ENCODE data around the gene DBT. TPM values are rescaled to one million over a fixed set of nuclear protein-coding genes. Genes with fewer than 3 reads are reported as not detected.

Gene DBT
- total RNA-seq, 2 experiments from 2014 or later = 3.3 to 11.4 TPM

GRCh38 chr1:100222428-100222827 is 27.2 kb downstream of the DBT start:
- no peaks in the 10 kb centered on the region for H3K9me2 ChIP-seq (ENCODE audit: insufficient read depth, low read length)
- no peaks in the 10 kb centered on the region for H3K9me3 ChIP-seq (ENCODE audit: low read length)
- H3K4me3 ChIP-seq (ENCODE audit: low read depth, low read length, poor library complexity, severe bottlenecking) = no peak overlapping the region
- no peak overlapping the region for H3K4me2 ChIP-seq (ENCODE audit: low read length)
- DNase-seq (ENCODE audit: low spot score) = no peak
- no peak for TF ChIP-seq CTCF (conservative IDR thresholded peaks at IDR 0.05; ENCODE audit: low read length)
- no peak for TF ChIP-seq EZH2phosphoT487 (IDR thresholded peaks at IDR 0.05; ENCODE audit: borderline replicate concordance, low read depth, low read length)
- ChIA-PET POLR2A (interaction anchor here (0.9 to 1.8 kb wide), 4 partner anchors 10 to 89 kb away, joined by 3 to 5 read pairs (median 3); partner anchors contain the start of genes SASS6 and TRMT13), CTCF (ENCODE audit: unreplicated experiment) (no interaction called here)
- intact Hi-C loops (cut with micrococcal nuclease; ENCODE audit: unreplicated experiment) = no loop called here
- H3K4me1 ChIP-seq (ENCODE audit: insufficient read depth, low read length, poor library complexity, severe bottlenecking) = no peaks in the 10 kb centered on the region
- no TSS peak for BruUV-seq (replicated peaks)
- H3K27ac ChIP-seq (ENCODE audit: low read depth, low read length, poor library complexity, severe bottlenecking) = no peak overlapping the region
- H2AFZ ChIP-seq (ENCODE audit: low read length) = no peak overlapping the region
- H3K36me3 ChIP-seq (ENCODE audit: insufficient read depth, low read length) = peaks cover 36% of the 10 kb centered on the region
- no peaks in the 10 kb centered on the region for H3K79me2 ChIP-seq (ENCODE audit: insufficient read depth, low read depth, low read length)
- H4K20me1 ChIP-seq (ENCODE audit: insufficient read depth, low read length) = no peaks in the 10 kb centered on the region

- intact Hi-C loops (cut with micrococcal nuclease; ENCODE audit: unreplicated experiment) = no loop called here
- Histone ChIP-seq H2AFZ (ENCODE audit: low read length) (no peak overlapping the region), H3K27ac (ENCODE audit: low read depth, low read length, poor library complexity, severe bottlenecking) (no peak overlapping the region), H3K36me3 (ENCODE audit: insufficient read depth, low read length) (peaks cover 47% of the 10 kb centered on the region), H3K9me2 (ENCODE audit: insufficient read depth, low read length) (no peaks in the 10 kb centered on the region), H3K79me2 (ENCODE audit: insufficient read depth, low read depth, low read length) (no peaks in the 10 kb centered on the region), H3K4me2 (ENCODE audit: low read length) (no peak overlapping the region), H3K4me1 (ENCODE audit: insufficient read depth, low read length, poor library complexity, severe bottlenecking) (no peaks in the 10 kb centered on the region), H3K4me3 (ENCODE audit: low read depth, low read length, poor library complexity, severe bottlenecking) (no peak overlapping the region), H4K20me1 (ENCODE audit: insufficient read depth, low read length) (no peaks in the 10 kb centered on the region), H3K9me3 (ENCODE audit: low read length) (no peaks in the 10 kb centered on the region)
- POLR2A ChIA-PET = no interaction called here
- DNase-seq (ENCODE audit: low spot score) = no peak
- CTCF ChIA-PET (ENCODE audit: unreplicated experiment) = interaction anchor here (0.6 kb wide), 1 partner anchor 30 kb away, joined by 3 read pairs; no protein-coding TSS in a partner anchor
- no TSS peak for BruUV-seq (replicated peaks)
- TF ChIP-seq EZH2phosphoT487 (IDR thresholded peaks at IDR 0.05; ENCODE audit: borderline replicate concordance, low read depth, low read length) (no peak), CTCF (conservative IDR thresholded peaks at IDR 0.05; ENCODE audit: low read length) (no peak)
Measured at GRCh38 chr1:100219883-100220282, 29.8 kb downstream of the DBT start.

- no peak overlapping the region for H3K4me2 ChIP-seq (ENCODE audit: low read length)
- no peaks in the 10 kb centered on the region for H3K4me1 ChIP-seq (ENCODE audit: insufficient read depth, low read length, poor library complexity, severe bottlenecking)
- no peaks in the 10 kb centered on the region for H4K20me1 ChIP-seq (ENCODE audit: insufficient read depth, low read length)
- TF ChIP-seq CTCF (conservative IDR thresholded peaks at IDR 0.05; ENCODE audit: low read length) = no peak
- no peak for TF ChIP-seq EZH2phosphoT487 (IDR thresholded peaks at IDR 0.05; ENCODE audit: borderline replicate concordance, low read depth, low read length)
- no peaks in the 10 kb centered on the region for H3K9me3 ChIP-seq (ENCODE audit: low read length)
- ChIA-PET POLR2A (interaction anchor here (0.7 kb wide), 1 partner anchor 250 kb away, joined by 3 read pairs; the partner anchor contains the start of gene SLC35A3), CTCF (ENCODE audit: unreplicated experiment) (interaction anchor here (0.6 kb wide), 1 partner anchor 31 kb away, joined by 3 read pairs; no protein-coding TSS in a partner anchor)
- intact Hi-C loops (cut with micrococcal nuclease; ENCODE audit: unreplicated experiment) = no loop called here
- no TSS peak for BruUV-seq (replicated peaks)
- no peak overlapping the region for H3K4me3 ChIP-seq (ENCODE audit: low read depth, low read length, poor library complexity, severe bottlenecking)
- no peak overlapping the region for H2AFZ ChIP-seq (ENCODE audit: low read length)
- peaks cover 51% of the 10 kb centered on the region for H3K36me3 ChIP-seq (ENCODE audit: insufficient read depth, low read length)
- H3K79me2 ChIP-seq (ENCODE audit: insufficient read depth, low read depth, low read length) = no peaks in the 10 kb centered on the region
- H3K27ac ChIP-seq (ENCODE audit: low read depth, low read length, poor library complexity, severe bottlenecking) = no peak overlapping the region
- no peaks in the 10 kb centered on the region for H3K9me2 ChIP-seq (ENCODE audit: insufficient read depth, low read length)
- DNase-seq (ENCODE audit: low spot score) = no peak
Measured at GRCh38 chr1:100219457-100219856, 30.2 kb downstream of the DBT start.

All from OCI-LY7 (cell line).